Stimulated activated CD8-positive, alpha-beta memory T cell treated with anti-CD3 and anti-CD28 coated beads, Interleukin-15, amount 100 ng/mL, for 4 hours (primary cell): ENCODE data around the gene ADARB2.

Experiments
- DNase-seq, 2 donors: peaks; one replicate each; pipeline ENCODE4 v3.0.0-alpha.2; 2020; ENCODE audit warnings: low read depth in 2 of 2

Gene ADARB2

DNA sequence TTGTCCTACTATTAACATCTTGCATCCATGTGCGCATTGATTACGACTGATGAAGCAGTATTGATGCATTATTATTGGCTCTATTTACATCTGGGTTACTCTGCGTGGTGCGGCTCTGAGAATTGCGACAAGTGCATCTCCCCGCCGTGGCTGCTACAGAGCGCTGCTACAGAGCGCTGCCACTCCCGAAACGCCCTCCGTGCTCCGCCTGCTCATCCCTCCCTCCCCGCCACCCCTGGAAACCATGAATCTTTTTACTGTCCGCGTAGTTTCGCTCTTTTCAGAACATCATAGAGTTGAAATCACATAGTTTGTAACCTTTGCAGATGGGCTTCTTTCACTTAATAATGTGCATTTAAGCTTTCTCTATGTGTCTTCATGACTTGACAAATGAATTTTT lies 74.1 kb downstream of the ADARB2 start:
- DNase-seq: no peak

DNA sequence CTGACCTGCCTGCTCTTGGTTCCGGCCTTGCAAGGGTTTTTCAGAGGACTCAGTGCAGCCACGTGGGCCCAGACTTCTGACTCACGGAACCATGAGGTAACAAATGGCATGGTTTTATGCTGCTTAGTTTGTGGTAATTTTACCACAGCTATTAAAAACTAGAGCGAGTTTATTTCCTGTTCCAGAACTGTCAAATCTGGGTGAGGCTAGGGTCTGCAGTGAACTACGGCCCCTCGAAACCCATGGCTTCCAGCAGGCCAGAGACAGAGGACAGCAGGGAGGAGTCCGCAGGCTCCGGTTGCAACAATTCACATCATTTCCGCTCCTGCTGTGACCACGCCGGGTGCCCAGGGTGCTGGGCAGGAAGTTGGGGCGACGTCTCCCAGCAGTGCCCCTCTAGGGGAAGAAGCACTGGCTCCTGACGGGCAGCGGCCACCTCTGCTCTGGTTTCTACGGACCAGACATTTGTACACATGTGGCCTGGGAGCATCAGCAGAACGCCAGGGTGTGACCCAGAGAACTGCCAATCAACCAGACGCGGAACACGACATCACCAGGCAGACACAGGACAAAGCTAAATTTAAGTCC lies 74.8 kb downstream of the ADARB2 start:
- no peak for DNase-seq

DNA sequence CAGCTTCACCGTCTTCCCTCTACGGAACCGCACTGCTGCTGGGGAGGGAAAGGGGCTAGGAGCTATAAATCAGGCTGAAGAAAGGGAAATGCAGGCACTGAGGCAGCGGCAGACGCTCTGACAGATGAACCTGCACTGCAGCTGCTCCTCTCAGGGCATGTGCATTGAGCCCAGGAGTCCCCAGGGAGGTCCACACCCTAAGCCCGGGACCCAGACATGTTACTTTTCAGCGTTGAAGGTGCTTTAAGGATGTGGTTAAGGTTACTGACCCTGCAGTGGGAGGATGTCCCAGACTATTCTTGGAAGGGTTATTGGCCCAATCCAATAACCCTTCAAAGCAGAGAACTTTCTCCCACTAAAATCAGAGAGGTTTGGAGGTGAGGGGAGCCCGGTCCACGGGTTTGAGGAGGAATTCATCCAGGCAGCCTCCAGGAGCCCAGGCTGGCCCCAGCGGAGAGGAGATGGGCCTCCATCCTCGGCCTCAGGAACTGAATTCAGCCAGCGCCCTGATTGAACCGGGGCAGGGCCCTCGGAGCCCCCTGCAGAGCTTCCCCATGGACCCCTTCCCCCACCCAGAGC lies 75.4 kb downstream of the ADARB2 start:
- no peak for DNase-seq

DNA sequence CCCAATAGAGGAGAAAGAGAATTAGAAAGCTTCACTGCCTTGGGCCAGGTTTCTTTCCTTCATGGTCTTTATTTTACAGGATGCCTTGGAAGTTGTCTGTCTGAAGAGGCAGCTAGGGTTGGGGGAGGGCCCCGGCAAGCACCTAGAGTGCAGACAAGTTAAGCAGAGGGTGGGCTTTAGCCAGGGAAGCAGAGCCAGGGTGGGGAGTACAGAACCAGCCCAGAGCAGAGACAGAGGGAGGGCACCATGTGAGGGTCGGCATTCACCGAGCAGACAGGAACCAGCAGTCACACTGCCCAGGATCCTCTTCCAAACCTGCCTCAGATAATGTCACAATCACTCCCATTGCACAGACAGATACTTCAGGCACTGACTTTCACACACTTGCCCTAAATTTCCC lies 75.9 kb downstream of the ADARB2 start:
- no peak for DNase-seq

DNA sequence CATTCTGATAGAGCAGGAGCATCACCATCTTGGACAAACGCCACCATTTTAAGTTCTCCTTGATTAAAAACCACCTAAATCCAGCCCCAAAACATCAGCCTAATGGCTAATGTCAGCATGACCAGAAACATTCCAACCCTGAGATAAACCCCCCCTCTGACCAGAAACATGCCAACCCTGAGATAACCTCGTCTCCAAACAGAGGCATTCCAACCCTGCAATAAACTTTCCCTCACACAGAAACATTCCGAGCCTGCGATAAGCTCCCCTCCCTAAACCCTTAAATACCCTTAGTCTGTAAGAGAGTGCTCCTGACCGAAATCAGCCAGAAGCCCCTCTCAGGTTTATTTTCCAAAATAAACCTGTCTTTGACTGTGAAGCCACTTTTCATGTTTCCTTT lies 76.5 kb downstream of the ADARB2 start:
- no peak for DNase-seq

DNA sequence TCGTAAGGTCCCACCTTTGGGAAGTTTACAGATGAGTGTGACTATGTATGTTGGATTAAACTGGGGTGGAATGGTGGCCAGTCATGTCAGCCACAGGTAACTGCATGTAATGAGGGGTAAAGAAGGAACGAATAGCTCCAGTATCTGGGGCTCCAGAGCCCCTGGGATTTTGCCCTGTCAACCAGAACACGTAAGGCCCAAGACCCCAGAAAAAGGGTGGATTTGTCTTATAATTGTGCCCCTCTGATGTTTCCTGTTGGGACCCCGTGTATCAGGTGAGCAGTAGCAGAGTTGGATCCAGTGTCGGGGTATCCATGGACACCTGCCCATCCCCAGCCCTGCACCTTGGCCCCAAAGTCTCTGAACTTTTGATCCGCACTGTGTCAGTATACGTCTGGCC lies 76.9 kb downstream of the ADARB2 start:
- DNase-seq: no peak

DNA sequence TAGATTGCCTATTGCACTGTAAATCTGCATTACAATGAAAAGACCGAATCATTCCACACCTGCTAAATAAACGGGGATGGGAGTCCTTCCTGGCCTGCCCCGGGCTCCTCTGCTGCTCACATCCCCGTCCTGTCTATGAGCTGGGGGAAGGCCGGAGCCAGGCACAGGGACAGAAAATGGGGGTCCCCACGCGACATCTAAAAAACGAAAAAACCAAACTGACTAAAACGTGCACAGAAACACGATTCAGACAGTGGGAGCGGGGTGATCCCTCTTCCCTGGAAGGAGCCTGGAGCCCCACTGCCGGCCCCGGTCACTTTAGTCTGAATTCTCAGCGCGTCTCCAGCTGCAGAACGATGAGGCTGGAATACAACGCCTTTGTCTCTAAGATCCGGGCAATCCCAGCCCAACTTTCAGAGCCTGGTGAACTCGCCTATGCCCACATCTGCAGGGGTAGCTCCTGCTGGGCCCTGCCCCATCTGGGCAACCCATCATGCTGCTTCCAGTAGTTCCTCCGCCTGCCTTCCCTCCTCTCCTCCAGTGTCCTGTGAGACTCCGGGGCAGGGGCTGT lies 78.0 kb downstream of the ADARB2 start:
- no peak for DNase-seq

DNA sequence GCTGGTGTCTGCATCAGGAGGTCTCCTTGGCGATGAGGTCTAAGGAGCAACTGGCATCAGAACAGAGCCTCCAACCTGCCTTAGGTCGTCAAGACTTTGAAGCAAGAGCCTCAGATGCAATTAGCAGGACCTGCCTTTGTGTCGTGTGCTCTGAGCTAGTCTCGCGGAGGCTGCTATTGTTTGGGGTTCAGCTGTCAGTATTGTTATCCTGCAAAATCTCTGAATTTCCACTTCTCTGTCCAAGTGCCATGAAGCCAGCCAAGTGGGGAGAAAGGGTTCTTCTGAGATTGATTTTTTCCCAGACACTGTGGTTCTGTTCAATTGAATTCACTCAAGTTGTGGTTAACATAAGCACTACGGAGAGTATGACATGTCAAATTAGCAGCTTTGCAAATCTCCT lies 78.7 kb downstream of the ADARB2 start:
- no peak for DNase-seq

DNA sequence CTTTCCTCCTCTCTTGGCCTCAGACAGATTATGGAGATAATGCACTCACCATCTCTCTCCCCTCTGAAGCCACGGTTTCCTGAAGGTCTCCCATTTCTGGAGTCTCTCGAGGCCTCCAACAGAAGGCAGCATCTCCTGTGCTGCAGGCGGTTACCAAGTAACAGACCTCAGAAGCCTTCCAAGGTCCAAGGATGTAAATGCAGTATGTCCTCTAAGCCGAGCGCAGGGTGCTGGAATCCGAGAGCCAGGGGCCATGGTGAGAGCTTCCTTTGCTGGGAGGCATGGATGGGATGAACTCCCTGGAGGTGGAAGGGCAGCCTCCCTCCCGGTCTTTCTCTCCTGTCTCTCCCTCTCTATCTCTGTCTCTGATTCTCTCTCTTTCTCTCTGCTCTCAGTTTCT lies 79.8 kb downstream of the ADARB2 start:
- DNase-seq: no peak

DNA sequence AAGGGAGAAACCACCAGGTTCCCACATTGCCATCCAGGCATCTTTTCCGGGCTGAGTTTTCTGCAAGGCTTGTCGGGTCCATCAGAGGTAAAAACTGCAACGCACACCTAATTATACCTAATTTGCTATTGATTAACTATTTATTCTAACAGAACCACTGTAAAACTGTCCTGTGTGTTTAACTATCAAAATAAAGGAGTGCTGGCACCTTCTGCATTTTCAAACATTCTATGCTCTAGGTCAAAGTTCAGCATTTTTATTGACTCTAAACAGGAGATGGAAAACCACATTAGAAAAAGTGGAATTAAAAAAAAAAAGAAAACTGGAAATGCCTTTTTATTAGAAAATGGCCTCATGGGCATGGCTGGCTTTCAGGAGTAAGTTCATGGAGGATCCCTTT lies 82.0 kb downstream of the ADARB2 start:
- DNase-seq: no peak

DNA sequence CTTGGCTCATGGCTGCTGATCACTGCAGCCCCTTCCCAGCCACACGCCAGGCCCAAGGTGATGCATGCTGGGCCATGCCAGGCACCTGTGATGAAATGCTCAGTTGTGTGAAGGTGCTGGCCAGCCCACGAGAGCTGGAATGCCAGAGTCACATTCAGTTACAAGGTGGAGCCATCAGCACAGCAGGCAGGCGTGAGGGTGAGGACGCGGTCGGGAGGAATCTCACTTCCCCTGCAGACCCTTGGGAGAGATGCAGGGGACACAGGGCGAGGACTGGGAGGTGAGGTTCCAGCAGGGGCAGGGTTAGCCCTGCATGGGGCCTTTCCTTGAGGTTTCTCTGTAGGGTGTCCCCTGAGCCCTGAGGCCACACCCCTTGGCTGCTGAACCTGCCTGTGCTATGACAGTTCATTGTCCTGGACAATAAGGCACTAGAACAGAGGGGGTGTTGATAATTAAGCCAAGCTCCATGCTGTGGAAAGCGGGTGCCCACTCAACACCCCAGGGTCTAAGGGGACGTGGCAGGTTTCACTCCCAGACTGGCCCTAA lies 82.4 kb downstream of the ADARB2 start:
- no peak for DNase-seq

DNA sequence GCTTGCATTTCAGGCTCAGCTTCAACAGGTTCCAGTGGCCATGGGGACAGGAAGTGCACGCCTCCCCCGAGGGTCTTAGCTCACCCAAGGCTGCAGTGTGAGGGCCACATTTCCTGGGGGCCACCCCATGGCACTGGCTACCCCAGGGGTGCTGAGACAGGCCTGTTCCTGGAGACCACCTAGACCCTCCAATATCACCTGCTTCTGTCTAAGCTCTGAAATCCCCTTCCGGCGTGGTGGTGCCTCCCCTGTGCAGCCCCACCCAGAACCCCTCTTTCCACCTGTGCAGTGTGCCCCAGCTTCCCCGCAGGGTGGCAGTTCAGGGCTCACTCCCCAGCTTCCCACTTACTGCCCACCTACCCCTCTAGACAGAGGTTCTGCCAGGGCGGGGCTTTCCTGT lies 83.1 kb downstream of the ADARB2 start:
- DNase-seq: no peak

DNA sequence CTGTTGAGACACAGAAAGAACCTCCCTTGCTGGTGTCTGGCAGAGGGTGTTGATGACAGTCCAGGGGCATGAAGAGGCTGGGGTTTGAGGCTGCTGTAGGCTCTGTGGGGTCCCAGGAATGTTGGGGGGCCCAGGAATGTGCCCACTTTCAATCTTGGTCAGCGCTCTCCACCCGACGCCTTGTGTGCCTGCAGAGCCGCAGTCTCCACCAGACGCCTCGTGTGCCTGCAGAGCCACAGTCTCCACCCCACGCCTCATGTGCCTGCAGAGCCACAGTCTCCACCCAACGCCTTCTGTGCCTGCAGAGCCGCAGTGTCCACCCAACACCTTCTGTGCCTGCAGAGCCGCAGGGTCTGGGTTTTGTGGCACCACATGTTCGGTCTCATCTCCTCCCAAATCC lies 84.0 kb downstream of the ADARB2 start:
- no peak for DNase-seq

DNA sequence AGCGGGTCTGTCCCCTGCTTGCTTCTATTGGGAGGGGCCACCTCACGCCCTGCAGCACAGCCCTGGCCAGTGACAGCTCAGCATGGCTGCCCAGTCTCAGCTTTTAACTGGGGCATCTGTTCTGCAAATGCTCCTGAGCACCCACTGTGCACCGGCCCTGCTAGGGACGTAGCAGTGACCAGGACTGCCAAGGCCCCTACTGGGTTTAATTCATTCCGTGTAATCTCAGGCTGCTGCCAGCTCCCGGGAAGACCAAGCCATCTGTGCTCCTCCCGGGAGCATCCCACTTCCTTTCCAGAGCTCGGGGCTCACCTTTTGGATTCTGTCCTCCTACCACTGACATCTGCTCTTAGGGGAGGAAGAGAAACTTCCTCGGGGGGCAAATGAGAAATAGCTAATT lies 85.2 kb downstream of the ADARB2 start:
- no peak for DNase-seq

DNA sequence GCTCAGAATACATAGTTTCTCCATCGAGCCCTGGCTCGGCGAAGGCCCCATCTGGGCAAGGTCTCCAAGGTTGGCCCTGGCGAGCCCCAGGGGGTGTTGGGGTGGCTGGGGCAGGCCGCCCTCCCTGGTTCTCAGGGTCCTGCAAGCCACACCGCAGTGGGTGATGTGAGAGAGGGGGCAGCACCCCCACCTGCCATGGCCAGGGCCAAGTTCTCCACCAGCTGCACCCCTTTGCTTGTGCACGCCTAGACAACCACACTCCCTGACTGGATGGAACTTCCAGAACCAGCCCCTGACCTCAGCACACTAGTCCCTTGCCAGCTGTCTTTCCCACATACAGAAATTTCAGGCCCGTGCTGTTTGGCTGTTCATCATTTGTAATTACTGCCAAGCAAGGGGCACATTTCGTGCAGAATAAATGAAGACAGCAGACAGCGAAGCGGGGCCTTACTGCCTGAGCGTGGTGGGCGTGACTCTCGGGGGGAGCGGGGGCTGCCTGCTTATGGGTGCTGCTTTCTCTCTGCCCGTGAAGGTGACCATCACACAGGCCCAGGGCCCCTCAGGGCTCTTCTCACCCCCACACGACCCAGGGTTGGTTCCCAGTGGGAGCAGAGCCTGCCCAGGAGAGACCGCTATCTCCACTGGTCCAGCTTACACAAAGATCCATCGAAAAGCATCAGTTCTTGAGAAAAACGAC lies 85.9 kb downstream of the ADARB2 start:
- no peak for DNase-seq

DNA sequence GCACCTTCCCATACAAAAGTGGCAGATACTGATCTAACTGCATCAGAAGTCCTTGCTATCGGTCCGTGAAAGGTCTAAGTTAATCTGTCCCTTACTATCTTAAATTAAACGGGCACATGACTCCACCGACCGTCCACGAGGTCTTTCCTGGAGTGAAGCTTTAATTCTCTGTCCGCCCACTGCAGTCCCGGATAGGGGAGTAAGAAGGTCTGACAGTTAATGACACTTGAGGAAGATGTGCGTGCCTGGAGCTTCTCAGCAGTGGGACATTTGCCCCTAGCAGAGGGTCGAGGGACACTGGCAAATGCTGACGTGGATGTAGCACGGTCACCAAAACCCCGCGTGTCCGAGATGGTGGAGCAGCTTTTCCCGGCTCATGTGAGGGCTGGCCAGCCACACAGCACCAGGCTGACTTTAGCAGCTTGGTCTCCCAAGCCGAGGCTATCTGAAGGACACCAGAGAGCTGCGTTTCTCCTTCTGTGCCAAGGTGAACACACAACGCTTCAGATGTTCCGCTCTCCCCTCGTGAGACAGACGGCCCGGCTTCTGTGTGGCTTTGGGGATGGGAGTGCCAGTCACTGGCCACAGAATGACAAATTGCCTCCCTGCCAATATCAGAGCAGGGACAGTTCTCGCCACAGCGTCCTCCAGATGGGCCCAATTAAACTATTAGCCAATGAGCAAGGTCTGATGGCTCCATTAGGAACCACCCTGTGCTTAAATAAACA lies 86.6 kb downstream of the ADARB2 start:
- no peak for DNase-seq

DNA sequence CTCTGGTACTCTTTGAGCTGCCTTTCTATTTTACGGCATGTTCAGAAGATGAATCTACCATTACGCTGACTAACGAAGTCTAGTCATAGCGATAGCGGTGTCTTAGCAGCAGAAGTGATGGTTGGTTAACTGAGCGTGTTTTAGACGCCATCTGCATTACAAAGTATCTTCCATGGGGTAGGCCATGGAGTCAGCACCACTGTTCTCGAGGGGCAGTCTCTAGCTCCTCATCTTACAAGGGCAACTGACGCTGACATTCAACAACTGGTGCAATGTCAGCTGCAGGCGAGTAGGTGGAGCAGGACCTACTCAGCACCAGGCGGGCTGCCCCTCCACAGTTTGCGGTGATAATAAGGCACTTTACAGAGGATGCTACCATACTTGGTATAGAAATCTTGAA lies 88.7 kb downstream of the ADARB2 start:
- DNase-seq: no peak

DNA sequence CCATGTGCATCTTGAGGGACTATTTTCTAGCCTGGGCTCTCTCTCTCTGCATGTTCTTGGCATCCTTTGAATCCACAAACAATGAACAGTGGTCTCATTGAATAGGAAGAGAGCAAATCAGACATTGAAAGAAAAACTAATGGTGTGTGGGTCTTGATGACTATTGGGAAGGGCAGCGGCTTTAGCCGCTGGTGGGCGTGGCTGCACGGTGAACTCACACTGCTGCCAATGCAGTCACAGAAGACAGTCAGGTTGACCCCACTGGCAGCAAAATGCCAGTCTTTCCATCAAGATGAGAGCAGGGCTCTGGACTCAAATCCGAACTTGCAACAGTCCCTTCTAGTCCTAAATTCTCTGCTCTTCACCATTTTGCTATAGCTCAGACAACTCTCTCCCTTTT lies 91.0 kb downstream of the ADARB2 start:
- no peak for DNase-seq

DNA sequence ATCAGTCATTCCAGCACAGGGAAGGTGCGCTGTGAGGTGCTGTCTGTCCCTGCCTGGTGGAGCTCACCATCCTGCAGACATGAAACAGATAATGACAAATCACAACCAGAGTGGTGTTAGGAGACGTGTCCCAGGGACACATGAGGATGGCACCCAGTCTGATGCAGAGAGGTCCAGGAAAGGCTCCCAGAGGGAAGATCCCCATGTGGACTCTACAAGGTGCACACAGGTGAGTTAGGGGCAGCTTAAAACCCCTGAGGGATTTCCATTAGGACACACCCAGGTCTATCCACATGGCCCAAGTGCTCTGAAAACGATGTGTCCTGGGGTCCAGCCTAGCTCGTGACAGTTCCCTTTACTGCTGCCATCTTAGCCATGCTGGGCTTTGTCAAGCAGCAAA lies 91.4 kb downstream of the ADARB2 start:
- no peak for DNase-seq

DNA sequence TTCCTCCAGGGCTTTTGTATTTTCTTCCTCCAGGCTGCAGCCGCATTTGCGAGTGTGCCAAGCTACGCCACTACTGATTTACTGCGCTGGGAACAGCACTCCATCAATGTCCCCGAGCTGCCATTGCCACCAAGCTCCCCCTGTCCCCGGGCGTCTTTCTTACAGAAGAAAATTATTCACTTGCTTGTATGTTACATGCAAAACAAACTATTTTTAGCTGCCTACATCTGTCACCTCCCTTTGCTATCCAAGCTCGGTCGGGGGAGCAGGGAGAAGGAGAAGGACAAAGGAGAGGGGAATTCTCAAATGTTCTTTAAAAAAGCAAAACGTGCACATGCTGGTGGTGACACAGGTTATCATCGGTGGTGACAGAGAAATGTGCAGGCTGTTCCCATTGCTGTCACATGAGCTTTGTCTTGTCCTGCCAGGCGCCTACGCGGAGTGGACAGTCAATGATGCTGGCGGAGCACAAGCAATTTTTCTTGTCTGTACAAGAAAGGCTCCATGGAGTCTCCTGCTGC lies 93.1 kb downstream of the ADARB2 start:
- DNase-seq: no peak

DNA sequence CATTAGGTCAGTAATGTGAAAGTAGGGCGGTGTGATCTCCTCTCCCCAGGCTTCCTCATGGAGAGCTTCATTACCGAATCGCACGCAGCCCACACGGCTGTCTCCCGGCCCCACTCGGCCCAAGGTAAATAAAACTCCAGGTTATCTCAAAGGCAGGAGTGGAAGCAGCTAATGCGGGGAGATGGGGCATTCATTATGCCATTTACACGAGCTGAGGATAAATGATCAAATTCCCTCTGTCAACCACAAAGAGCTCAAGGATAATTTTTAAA lies 93.5 kb downstream of the ADARB2 start:
- no peak for DNase-seq

DNA sequence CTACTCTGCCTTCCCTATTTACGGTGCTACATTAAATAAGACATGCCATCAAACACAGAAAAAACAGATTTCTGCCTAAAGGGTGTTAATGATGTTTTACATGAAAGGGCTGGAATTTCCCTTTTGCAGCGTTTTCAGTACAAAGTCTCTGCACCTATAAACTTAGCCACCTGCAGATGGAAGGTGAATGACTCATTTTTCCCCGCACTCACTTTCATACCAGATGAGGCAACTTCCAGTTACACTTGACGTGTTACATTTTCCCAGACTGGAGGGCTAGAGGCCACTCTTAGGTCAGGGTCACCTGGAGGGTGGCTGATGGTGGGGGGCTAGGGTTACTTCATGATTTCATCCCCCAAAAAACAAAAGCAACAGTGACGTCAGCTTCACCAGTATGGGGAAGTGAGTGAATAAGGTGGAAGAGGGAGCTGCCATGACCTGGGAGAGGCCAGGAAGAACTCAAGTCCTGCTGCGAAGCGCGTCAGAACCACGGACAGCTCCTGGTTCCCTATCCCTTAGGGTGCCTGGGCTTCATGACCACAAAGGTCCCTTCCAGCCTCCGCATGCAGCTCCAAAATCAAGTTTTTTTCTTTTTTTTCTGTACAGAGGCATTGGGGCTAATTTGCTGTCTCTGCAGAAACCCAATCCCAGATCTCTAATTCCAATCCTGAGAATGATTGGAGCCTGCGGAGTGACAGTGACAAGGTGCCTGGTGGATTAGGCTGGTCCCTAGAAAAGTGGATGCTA lies 94.0 kb downstream of the ADARB2 start:
- DNase-seq: no peak
